Muscle of back (tissue), 11 donors: Measurements from ENCODE around the gene IL17RE. TPM values are rescaled to one million over a fixed set of nuclear protein-coding genes. Genes with fewer than 3 reads are reported as not detected.

Experiments used
- DNase-seq, 3 donors: peaks; one replicate each; pipeline versions ENCODE4 v3.0.0 to v3.0.0-alpha.2; 2013
- polyA plus RNA-seq, 10 donors: library from polyadenylated mRNA; unstranded; fragments of 120-200 nt; gene quantifications; one replicate each; pipeline ENCODE4 v1.2.1, GENCODE V29; 2013; ENCODE audit not compliant: insufficient read length in 10 of 10

The IL17RE gene
- polyA plus RNA-seq, 10 donors = 0.97 to 14.4 (median 1.7) TPM

DNA sequence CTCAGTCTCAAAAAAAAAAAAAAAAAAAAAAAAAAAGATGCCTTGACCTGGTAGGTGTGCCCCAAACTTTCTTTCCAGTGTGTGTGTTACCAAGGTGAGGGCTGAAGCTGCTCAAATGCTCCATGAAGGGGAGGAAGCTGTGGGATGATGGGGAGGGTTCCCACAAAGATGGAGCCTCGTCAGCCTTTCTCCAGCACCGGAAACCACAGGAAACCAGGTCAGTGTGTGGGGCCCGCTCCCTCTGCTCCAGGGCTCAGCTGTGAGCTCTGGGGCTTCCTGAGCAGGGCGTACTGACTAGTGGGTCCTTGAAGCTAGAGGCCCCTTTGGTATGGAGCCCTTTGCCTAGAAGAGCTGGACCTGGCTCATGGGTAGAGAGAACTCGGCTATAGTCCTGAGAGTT lies 681 bp upstream of the IL17RE start:
- no peak for DNase-seq

DNA sequence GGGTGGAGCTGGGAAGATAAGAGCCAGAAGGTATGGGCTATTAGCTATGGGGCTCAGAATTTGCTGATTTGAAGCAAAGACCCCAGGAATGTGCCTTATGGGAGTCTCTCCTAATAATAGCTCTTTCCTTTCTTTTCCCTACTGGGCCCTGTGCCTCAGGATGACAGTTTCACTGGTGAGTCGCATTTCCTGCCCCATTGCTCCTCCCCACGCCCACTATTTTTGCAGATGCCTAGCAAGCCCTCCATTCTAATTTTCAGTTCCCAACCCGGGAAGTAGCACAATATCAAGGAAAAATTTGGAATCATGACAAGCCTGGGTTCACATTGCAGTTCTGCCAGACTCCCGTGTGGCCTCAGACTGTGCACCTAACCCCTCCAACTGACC lies 583 bp downstream of the IL17RE start:
- no peak for DNase-seq

DNA sequence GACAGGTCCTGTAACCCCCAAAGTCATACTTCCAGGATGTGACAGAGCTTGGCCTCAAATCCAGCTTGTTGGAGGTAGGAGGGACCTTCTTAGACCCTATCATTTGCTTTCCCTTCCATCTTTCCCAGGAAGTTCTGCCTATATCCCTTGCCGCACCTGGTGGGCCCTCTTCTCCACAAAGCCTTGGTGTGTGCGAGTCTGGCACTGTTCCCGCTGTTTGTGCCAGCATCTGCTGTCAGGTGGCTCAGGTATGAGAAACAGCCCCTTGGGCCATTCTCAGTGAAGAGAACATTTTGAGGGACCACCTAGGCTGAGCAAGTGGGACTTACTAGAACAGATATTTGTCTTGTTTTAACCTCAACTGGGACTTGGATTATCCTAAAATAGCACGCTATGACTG lies 1.3 kb downstream of the IL17RE start:
- no peak for DNase-seq

DNA sequence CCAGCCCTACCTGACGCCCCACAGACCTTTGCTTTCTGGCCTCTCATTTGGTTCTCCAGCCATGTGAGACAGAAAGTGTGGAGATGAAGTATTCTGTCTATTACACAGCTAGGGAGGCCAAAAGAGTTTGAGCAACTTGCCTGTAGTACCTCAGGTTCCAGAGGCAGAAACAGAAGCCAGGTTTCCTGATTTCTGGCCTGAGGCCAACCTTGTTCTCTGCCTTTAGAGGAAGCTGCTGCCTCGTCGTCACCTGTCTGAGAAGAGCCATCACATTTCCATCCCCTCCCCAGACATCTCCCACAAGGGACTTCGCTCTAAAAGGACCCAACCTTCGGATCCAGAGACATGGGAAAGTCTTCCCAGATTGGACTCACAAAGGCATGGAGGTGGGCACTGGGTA lies 3.8 kb downstream of the IL17RE start:
- no peak for DNase-seq

GRCh38 chr3:9908286-9908685 lies 5.6 kb downstream of the IL17RE start:
- DNase-seq = no peak

DNA sequence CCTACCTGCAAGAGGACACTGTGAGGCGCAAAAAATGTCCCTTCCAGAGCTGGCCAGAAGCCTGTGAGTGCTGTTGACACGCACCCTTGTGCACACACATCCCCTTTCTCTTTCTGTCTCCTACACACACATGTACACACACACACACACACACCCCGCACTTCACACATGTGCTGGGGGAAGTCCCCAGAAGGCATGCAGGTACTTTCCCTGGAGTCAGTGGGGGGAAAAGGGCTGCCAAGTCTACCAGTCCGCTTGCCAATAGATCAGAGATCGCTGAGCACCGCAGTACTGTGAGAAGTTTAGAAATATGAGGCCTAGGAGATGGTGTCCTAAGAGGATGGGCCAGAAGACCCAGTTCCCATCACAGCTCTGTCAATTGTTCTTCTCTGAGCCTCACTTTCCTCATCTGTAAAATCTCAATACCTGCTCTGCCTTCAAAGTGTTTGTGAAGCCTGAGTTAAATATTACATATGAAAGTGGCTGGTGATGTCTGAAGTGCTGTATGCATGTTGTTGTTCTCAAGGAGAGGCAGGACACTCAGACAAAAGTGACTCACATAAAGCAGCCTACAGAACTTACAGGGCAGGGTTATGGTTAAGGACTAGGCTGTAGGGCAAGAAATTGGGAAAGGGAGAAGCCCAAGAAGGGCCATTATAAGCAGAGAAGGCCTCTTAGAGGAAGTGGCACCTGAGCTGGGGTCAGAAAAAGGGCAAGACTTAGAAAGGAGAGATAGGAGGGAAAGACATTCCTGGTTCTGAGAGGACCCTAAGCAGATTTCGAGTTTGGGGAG lies 6.8 kb downstream of the IL17RE start:
- DNase-seq = no peak

GRCh38 chr3:9911863-9912262 lies 9.2 kb downstream of the IL17RE start:
- no peak for DNase-seq

- no peak for DNase-seq
These were observed 9.8 kb downstream of the IL17RE start for GRCh38 chr3:9912294-9912935.

- DNase-seq = no peak
These were observed 11.0 kb downstream of the IL17RE start for GRCh38 chr3:9913601-9914000.

- DNase-seq = no peak
These were observed 11.4 kb downstream of the IL17RE start for GRCh38 chr3:9914011-9914410.

- DNase-seq = no peak
These were observed 12.1 kb downstream of the IL17RE start for GRCh38 chr3:9914559-9915253.

DNA sequence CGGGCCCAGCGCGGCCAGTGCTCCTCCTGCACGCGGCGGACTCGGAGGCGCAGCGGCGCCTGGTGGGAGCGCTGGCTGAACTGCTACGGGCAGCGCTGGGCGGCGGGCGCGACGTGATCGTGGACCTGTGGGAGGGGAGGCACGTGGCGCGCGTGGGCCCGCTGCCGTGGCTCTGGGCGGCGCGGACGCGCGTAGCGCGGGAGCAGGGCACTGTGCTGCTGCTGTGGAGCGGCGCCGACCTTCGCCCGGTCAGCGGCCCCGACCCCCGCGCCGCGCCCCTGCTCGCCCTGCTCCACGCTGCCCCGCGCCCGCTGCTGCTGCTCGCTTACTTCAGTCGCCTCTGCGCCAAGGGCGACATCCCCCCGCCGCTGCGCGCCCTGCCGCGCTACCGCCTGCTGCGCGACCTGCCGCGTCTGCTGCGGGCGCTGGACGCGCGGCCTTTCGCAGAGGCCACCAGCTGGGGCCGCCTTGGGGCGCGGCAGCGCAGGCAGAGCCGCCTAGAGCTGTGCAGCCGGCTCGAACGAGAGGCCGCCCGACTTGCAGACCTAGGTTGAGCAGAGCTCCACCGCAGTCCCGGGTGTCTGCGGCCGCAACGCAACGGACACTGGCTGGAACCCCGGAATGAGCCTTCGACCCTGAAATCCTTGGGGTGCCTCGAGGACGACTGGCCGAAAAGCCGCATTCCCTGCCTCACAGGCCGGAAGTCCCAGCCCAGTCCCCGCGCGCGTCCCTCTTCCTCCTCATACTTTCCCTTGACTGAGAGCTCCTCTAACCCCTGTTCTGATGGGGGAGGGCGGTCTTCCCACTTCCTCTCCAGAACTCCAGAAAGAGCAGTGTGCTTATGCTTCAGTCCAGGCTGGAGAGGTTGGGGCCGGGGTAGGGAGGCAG lies 12.8 kb downstream of the IL17RE start:
- peak; percentile 72 to 94 (median 80) for DNase-seq

GRCh38 chr3:9916346-9916733 lies 13.7 kb downstream of the IL17RE start:
- peak in 1 of 3 donors; percentile 21 for DNase-seq

- DNase-seq = peak; percentile 89 to 96 (median 90)
These were observed 14.4 kb downstream of the IL17RE start, which contains the start of gene IL17RC for GRCh38 chr3:9916734-9917680. TSS of gene IL17RC (plus strand) at chr3:9917098. CDS start at chr3:9917316, 218 bp downstream.

DNA sequence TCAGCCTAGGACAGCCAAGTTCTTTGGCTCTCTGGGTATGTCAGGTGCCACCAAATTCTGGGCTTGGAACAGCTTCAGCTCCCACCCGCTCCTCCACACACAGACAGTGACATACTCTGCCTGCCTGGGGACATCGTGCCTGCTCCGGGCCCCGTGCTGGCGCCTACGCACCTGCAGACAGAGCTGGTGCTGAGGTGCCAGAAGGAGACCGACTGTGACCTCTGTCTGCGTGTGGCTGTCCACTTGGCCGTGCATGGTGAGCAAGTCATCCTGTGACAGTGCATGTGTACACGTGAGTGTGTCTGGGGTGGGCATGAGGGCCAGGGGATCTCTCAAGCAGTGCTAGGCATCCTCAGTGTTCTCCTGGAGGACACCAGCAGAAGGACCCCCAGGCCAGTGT lies 15.2 kb downstream of the IL17RE start:
- DNase-seq = no peak

DNA sequence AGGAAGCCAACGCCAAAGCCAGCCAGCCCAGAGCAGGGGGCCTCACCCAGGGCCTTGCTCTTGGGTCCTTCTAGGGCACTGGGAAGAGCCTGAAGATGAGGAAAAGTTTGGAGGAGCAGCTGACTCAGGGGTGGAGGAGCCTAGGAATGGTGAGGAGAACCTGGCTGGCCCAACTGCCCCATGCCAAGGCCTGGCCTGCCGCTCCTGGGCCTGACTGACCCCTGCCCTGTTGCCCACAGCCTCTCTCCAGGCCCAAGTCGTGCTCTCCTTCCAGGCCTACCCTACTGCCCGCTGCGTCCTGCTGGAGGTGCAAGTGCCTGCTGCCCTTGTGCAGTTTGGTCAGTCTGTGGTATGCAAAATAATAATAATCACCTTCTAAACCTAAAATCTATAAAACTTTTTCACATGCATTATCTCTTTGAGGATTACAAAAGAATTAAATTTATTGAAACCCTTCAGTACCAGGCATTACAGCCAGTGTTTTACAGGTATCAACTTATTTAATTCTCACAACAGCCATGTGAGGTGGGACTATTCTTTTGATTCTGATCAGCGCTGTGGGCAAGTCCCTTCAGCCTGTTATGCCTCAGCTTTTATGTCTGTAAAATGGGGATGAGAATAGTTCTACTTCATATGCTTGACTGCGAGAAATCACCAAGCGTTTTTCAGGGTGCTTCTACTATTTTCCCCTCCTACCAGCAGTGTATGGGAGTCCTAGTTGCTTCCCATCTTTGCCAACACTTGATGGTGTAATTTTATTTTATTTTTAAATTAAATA lies 15.8 kb downstream of the IL17RE start:
- DNase-seq = no peak

- no peak for DNase-seq
These were observed 25.5 kb downstream of the IL17RE start for GRCh38 chr3:9928158-9928557.

GRCh38 chr3:9930804-9931418 lies 28.3 kb downstream of the IL17RE start:
- DNase-seq = no peak

DNA sequence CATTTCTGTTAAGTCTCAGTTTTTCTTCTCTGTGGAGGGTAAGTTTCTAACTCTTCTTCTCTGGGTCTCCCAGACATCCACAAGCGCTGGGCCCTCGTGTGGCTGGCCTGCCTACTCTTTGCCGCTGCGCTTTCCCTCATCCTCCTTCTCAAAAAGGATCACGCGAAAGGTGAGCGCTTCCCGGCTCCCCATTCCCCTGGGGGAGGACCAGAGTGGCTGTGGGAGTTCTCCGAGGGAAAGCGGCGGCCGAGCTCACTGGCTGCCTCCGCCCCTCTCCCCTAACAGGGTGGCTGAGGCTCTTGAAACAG lies 29.8 kb downstream of the IL17RE start:
- DNase-seq = no peak
